Renal pelvis (tissue), 4 donors: ENCODE measurements around the gene BTBD7. TPM values are rescaled to one million over a fixed set of nuclear protein-coding genes. Genes with fewer than 3 reads are reported as not detected.

ENCODE experiments used
- DNase-seq: peaks from one replicate; pipeline ENCODE4 v3.0.0-alpha.2; 2013
- polyA plus RNA-seq, 3 donors: library from polyadenylated mRNA; unstranded; fragments of 120-200 nt; gene quantifications; one replicate each; pipeline ENCODE4 v1.2.1, GENCODE V29; 2013; ENCODE audit not compliant: insufficient read length in 3 of 3

Gene BTBD7
- polyA plus RNA-seq, 3 donors: 42.2 to 58.5 (median 55.3) TPM

DNA sequence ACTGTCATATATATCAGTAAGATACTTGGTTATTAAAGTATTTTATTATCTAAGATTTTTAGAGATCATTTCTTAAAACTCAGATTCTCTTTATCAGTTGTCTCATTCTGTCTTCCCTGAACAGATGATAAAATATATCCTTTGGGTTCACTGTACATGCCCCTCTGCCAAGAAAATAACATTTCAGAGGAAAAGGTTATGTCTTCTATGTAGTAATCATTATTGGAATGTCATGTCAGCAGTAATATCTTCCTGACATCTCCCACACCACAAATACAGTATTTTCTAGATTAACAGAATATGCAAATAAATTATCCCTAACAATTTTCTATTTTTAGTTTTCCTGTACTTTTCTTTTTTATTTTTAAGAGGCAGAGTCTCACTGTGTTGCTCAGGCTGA, 26.0 kb downstream of the BTBD7 start:
- no peak for DNase-seq

- DNase-seq: no peak
Measured at GRCh38 chr14:93305725-93306418, 27.0 kb downstream of the BTBD7 start.

- DNase-seq: no peak
Measured at GRCh38 chr14:93304771-93305170, 28.1 kb downstream of the BTBD7 start.

- no peak for DNase-seq
Measured at GRCh38 chr14:93303659-93304058, 29.2 kb downstream of the BTBD7 start.

GRCh38 chr14:93302688-93303581, 29.9 kb downstream of the BTBD7 start:
- no peak for DNase-seq

DNA sequence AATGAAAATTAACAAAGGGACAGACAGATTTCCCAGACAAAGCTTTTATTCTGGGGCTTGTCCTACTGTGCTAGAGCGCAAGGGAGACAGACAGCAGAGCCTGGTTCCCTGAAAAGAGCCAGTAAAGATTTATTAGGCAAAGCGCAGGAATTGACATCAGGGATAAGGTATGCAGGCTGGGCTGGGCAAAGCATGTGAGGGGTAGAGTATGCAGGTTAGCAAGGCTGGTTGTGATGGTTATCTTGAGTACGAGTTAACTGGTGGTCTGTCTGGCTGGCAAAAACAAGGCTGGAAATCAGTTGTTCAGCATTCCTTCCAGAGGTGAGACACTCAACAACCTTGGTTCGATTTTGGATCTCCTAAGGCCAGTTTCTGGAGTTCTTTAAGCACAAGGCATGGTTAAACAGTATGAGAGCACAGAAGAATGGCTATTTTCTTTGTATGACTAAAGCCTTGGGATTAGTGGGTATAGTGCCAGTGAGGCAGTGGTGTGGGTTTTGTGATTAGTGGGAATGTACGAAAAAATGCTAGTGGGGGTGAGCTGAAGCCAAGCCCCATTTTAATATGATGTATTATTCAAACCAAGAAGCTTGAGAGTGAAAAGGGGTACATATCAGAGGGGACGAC, 30.9 kb downstream of the BTBD7 start:
- DNase-seq: peak; percentile 37

- no peak for DNase-seq
Measured at GRCh38 chr14:93299866-93300265, 33.0 kb downstream of the BTBD7 start.

GRCh38 chr14:93299416-93299815, 33.4 kb downstream of the BTBD7 start:
- no peak for DNase-seq

DNA sequence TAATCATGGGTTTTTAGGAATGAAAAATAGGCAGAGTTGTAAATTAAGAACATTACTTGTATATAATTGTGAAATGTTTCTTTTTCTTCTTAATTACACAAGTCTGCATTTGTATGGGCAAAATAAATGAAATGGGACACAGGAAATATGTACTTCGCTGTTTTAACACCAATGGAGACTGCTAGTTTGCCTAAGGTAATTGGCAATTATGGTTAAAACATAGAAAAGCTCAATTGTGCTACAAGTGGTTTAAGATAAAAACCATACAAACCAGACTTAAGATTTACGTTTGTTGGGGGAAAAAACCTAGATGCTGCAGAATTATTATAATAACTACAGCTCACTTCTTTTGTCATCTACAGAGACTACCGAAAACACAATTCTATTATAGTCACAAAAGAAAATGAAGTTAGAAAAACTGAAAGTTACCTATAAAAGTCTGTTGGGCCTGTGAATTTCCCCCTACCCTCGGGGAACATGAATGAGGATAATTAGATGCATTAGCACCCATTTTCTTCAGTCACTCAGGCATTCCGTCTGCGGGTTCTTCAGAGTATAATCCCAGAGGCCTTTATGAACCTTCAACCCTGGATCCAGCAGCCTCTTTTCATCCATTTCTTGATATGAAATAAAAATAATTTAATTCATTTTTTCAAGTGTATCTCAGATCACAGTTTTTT, 37.2 kb downstream of the BTBD7 start:
- DNase-seq: no peak

- no peak for DNase-seq
Measured at GRCh38 chr14:93286212-93286890, 46.5 kb downstream of the BTBD7 start.

DNA sequence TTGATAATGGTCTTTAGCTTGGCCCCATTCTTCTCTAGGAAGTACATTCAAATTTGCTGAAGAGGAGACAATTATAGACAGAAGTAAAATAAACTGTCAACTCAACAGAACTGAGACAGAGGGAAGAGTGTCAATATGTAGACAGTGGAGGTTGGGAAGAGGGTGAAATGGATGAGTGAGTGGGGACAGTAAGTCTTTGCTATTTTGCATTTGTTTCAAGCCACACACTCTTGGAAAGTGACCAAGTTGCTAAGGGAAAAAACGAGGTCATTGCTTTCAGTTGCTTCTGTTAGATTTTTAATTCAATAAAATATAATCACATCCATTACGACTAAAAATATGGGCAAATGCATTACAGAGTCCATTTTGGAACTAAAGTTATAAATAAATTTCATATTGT, 47.8 kb downstream of the BTBD7 start:
- DNase-seq: no peak

GRCh38 chr14:93281937-93282336, 50.9 kb downstream of the BTBD7 start:
- DNase-seq: no peak

- no peak for DNase-seq
Measured at GRCh38 chr14:93280743-93281142, 52.1 kb downstream of the BTBD7 start.

DNA sequence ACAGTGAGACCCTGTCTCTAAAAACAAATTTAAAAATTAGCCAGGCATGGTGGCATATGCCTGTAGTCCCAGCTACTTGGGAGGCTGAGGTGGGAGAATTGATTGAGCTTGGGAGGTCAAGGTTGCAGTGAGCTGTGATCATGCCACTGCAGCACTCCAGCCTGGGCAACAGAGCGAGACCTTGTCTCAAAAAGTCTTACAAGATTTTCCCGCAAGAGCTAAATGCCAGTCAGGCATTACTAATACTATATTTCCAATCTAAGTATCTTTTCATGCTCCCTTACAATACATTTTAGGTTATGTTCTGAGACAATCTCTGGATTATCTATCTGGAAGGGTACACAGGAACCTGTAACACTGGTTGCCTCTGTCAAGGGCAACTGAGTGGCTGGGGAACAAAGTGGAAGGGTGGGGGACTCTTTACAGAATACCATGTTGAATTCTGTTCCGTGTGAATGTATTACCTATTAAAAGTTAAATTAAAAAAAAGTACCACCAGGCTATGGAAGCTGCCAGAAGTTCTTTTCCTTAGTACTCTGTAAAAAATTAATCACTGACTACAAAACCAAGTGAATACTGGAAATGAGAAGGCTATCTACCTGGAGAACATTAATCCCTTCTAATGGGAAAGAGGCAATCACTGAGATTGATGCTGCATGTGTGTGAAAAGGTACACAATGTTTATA, 56.7 kb downstream of the BTBD7 start:
- no peak for DNase-seq

DNA sequence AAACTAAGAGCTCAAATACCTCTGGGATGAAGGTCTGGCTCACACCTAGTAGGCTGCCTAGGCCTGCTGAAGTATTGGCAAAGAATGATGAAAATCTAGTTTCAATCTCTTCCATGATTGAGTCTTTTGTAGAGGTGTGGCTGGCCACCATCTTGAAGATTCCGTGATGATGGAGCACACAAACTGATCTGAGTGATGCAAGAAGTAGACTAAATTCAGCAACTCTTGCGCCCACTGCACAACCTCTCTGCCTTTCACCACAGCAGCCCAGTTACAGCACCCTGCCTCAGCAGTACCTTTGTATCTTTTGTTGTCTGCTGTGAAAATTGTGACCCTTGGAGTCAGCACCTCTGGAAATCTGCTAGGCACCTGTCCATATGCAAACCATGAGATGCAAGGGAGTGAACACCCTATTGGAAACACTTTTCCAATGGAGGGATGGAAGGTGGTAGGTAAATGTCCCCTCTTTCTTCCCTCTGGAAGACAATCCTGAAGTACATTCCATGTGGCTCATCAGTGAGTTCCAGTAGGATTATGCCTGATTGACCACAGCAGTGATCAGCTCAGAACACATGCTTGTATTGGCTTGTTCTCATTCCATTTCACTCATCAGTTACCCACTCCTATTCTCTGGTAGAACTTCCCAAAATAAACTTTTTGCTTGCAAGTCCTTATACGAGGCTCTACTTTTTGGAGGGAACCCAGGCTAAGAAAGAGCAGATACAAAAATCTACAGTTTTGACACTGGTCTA, 58.6 kb downstream of the BTBD7 start:
- DNase-seq: no peak

- DNase-seq: no peak
Measured at GRCh38 chr14:93271111-93271510, 61.7 kb downstream of the BTBD7 start.

- no peak for DNase-seq
Measured at GRCh38 chr14:93269341-93270068, 63.3 kb downstream of the BTBD7 start.

DNA sequence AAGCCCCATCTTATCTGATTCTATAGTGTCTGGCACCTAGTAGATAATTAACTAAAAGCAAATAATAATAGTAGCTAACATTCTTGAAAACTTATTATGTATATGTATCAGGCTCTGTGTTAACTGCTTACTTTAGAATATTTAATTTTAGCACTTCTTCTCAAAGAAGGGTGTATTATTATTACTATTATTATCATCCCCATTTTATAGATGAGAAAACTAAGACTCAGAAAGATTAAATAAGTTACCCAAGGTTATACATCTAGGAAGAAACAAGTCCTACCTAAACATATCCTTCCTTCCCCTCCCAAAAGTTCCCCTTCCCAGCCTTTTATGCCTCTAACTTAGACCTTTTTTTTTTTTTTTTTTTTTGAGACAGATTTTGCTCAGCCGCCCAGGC, 64.4 kb downstream of the BTBD7 start:
- DNase-seq: no peak

GRCh38 chr14:93267149-93267711, 65.6 kb downstream of the BTBD7 start:
- DNase-seq: no peak
